ENCODE data around the gene STC2. TPM values are rescaled to one million over a fixed set of nuclear protein-coding genes. Genes with fewer than 3 reads are reported as not detected.

The STC2 gene
- total and polyA plus RNA-seq, 7 experiments from 2014 or later, result 28.3 TPM; not detected in 6

GRCh38 chr5:173296737-173297676, 31.2 kb downstream of the STC2 start:
- H3K4me1 Mint-ChIP-seq, result peaks cover 11 to 18% (median 13%) of the 10 kb centered on the region in 7 donors
- H3K36me3 Mint-ChIP-seq, result no peaks in the 10 kb centered on the region
- Histone ChIP-seq H3K27ac (ENCODE audit: low read depth, low read length) (no peak overlapping the region), H3K4me3 (ENCODE audit: low read length) (no peak overlapping the region), H3K27me3 (ENCODE audit: control insufficient read depth in 2 of 2, insufficient read depth in 2 of 2, low read length in 2 of 2) (no peaks in the 10 kb centered on the region), H3K36me3 (ENCODE audit: control insufficient read depth in 2 of 3, insufficient read depth in 3 of 3, low read length in 3 of 3) (no peaks in the 10 kb centered on the region), H3K9me3 (ENCODE audit: control insufficient read depth in 2 of 3, low read length in 3 of 3) (no peaks in the 10 kb centered on the region), H3K4me1 (ENCODE audit: control insufficient read depth in 2 of 2, insufficient read depth in 2 of 2, low read length in 2 of 2) (peaks cover 4 to 11% of the 10 kb centered on the region in 2 donors)
- POLR2A ChIA-PET, result no interaction called here
- no peak overlapping the region for H3K27ac Mint-ChIP-seq
- CTCF ChIA-PET, result interaction anchor here (1.3 kb wide), 1 partner anchor 9 kb away, joined by 3 read pairs; no protein-coding TSS in a partner anchor
- DNase-seq (no peak), ATAC-seq (no peak)
- intact Hi-C loops (cut with micrococcal nuclease), result loop anchor here in 1 of 2 donors (10.0 kb wide), 1 partner anchor 152 kb away; the partner anchor contains the start of gene BNIP1
- H3K27me3 Mint-ChIP-seq, result peaks cover 18 to 53% (median 31%) of the 10 kb centered on the region in 5 donors
- peaks cover 0 to 2% (median 0%) of the 10 kb centered on the region in 11 donors for H3K9me3 Mint-ChIP-seq
- H3K4me3 Mint-ChIP-seq, result no peak overlapping the region

GRCh38 chr5:173295796-173296195, 32.4 kb downstream of the STC2 start:
- intact Hi-C loops (cut with micrococcal nuclease), result loop anchor here (2.0 to 10.0 kb wide), 2 partner anchors 151 to 1641 kb away; partner anchors contain the start of gene BNIP1 (in 1 of the 2)
- H3K36me3 Mint-ChIP-seq, result no peaks in the 10 kb centered on the region
- no peak overlapping the region for H3K4me3 Mint-ChIP-seq
- H3K9me3 ChIP-seq (ENCODE audit: control insufficient read depth in 2 of 3, low read length in 3 of 3), result no peaks in the 10 kb centered on the region
- no peak overlapping the region for H3K27ac Mint-ChIP-seq
- H3K27me3 ChIP-seq (ENCODE audit: control insufficient read depth in 2 of 2, insufficient read depth in 2 of 2, low read length in 2 of 2), result no peaks in the 10 kb centered on the region
- no peaks in the 10 kb centered on the region for H3K9me3 Mint-ChIP-seq
- peaks cover 29 to 63% (median 43%) of the 10 kb centered on the region in 5 donors for H3K27me3 Mint-ChIP-seq
- ChIA-PET POLR2A (no interaction called here), CTCF (interaction anchor here (0.7 to 1.3 kb wide), 2 partner anchors 10 to 312 kb away, joined by 3 to 5 read pairs; partner anchors contain the start of gene ATP6V0E1)
- peaks cover 4 to 11% of the 10 kb centered on the region in 2 donors for H3K4me1 ChIP-seq (ENCODE audit: control insufficient read depth in 2 of 2, insufficient read depth in 2 of 2, low read length in 2 of 2)
- DNase-seq (no peak), ATAC-seq (no peak)
- no peak overlapping the region for H3K4me3 ChIP-seq (ENCODE audit: low read length)
- H3K27ac ChIP-seq (ENCODE audit: low read depth, low read length), result no peak overlapping the region
- H3K4me1 Mint-ChIP-seq, result peaks cover 11 to 18% (median 13%) of the 10 kb centered on the region in 7 donors
- H3K36me3 ChIP-seq (ENCODE audit: control insufficient read depth in 2 of 3, insufficient read depth in 3 of 3, low read length in 3 of 3), result no peaks in the 10 kb centered on the region

- H3K9me3 ChIP-seq (ENCODE audit: control insufficient read depth in 2 of 3, low read length in 3 of 3), result no peaks in the 10 kb centered on the region
- Mint-ChIP-seq H3K4me1 (peaks cover 11 to 18% (median 13%) of the 10 kb centered on the region in 7 donors), H3K27me3 (peaks cover 39 to 67% (median 51%) of the 10 kb centered on the region in 5 donors), H3K9me3 (peaks cover 0 to 2% (median 0%) of the 10 kb centered on the region in 11 donors), H3K4me3 (peak overlapping the region in 7 of 10 donors; percentile 71 to 88 (median 77)), H3K36me3 (no peaks in the 10 kb centered on the region), H3K27ac (no peak overlapping the region)
- ChIA-PET CTCF (interaction anchor here (0.7 to 1.0 kb wide), 3 partner anchors 323 to 693 kb away, joined by 3 read pairs; no protein-coding TSS in a partner anchor), POLR2A (no interaction called here)
- ATAC-seq (no peak), DNase-seq (no peak)
- no peak overlapping the region for H3K4me3 ChIP-seq (ENCODE audit: low read length)
- no peaks in the 10 kb centered on the region for H3K36me3 ChIP-seq (ENCODE audit: control insufficient read depth in 2 of 3, insufficient read depth in 3 of 3, low read length in 3 of 3)
- H3K4me1 ChIP-seq (ENCODE audit: control insufficient read depth in 2 of 2, insufficient read depth in 2 of 2, low read length in 2 of 2), result peaks cover 4 to 11% of the 10 kb centered on the region in 2 donors
- no peak overlapping the region for H3K27ac ChIP-seq (ENCODE audit: low read depth, low read length)
- intact Hi-C loops (cut with micrococcal nuclease), result loop anchor here (1.0 to 10.0 kb wide), 5 partner anchors 38 to 1642 kb away; partner anchors contain the start of genes BNIP1 (in 1 of the 2) and BOD1 (in 1 of the 2)
- H3K27me3 ChIP-seq (ENCODE audit: control insufficient read depth in 2 of 2, insufficient read depth in 2 of 2, low read length in 2 of 2), result no peaks in the 10 kb centered on the region
These were observed 33.4 kb downstream of the STC2 start for GRCh38 chr5:173294673-173295320.

- Mint-ChIP-seq H3K4me3 (peak overlapping the region; percentile 24 to 88 (median 75)), H3K27ac (no peak overlapping the region), H3K36me3 (no peaks in the 10 kb centered on the region), H3K27me3 (peaks cover 45 to 63% (median 52%) of the 10 kb centered on the region in 5 donors), H3K4me1 (peaks cover 11 to 18% (median 13%) of the 10 kb centered on the region in 7 donors), H3K9me3 (peaks cover 0 to 2% (median 0%) of the 10 kb centered on the region in 11 donors)
- H3K4me3 ChIP-seq (ENCODE audit: low read length), result peak overlapping the region; percentile 34
- H3K27ac ChIP-seq (ENCODE audit: low read depth, low read length), result no peak overlapping the region
- H3K4me1 ChIP-seq (ENCODE audit: control insufficient read depth in 2 of 2, insufficient read depth in 2 of 2, low read length in 2 of 2), result peaks cover 4 to 11% of the 10 kb centered on the region in 2 donors
- no peaks in the 10 kb centered on the region for H3K27me3 ChIP-seq (ENCODE audit: control insufficient read depth in 2 of 2, insufficient read depth in 2 of 2, low read length in 2 of 2)
- intact Hi-C loops (cut with micrococcal nuclease), result loop anchor here (1.0 to 10.0 kb wide), 5 partner anchors 38 to 1643 kb away; partner anchors contain the start of genes BNIP1 (in 1 of the 2) and BOD1 (in 1 of the 2)
- ChIA-PET POLR2A (no interaction called here), CTCF (interaction anchor here (0.5 to 1.1 kb wide), 5 partner anchors 324 to 1640 kb away, joined by 3 to 4 read pairs (median 3); no protein-coding TSS in a partner anchor)
- H3K9me3 ChIP-seq (ENCODE audit: control insufficient read depth in 2 of 3, low read length in 3 of 3), result no peaks in the 10 kb centered on the region
- ATAC-seq, result peak; percentile 78
- no peaks in the 10 kb centered on the region for H3K36me3 ChIP-seq (ENCODE audit: control insufficient read depth in 2 of 3, insufficient read depth in 3 of 3, low read length in 3 of 3)
- peak; percentile 34 to 75 (median 58) for DNase-seq
These were observed 34.2 kb downstream of the STC2 start for GRCh38 chr5:173293817-173294672.

- Mint-ChIP-seq H3K9me3 (peaks cover 0 to 2% (median 0%) of the 10 kb centered on the region in 11 donors), H3K4me3 (no peak overlapping the region), H3K4me1 (peaks cover 11 to 18% (median 13%) of the 10 kb centered on the region in 7 donors), H3K36me3 (no peaks in the 10 kb centered on the region), H3K27ac (no peak overlapping the region), H3K27me3 (peaks cover 59 to 71% (median 65%) of the 10 kb centered on the region in 5 donors)
- intact Hi-C loops (cut with micrococcal nuclease), result loop anchor here in 1 of 2 donors (10.0 kb wide), 1 partner anchor 147 kb away; the partner anchor contains the start of gene BNIP1
- no peak overlapping the region for H3K27ac ChIP-seq (ENCODE audit: low read depth, low read length)
- peaks cover 4 to 11% of the 10 kb centered on the region in 2 donors for H3K4me1 ChIP-seq (ENCODE audit: control insufficient read depth in 2 of 2, insufficient read depth in 2 of 2, low read length in 2 of 2)
- CTCF ChIA-PET, result interaction anchor here (0.6 to 1.1 kb wide), 3 partner anchors 40 to 275 kb away, joined by 3 to 10 read pairs (median 4); no protein-coding TSS in a partner anchor
- POLR2A ChIA-PET, result no interaction called here
- ATAC-seq (no peak), DNase-seq (no peak)
- no peak overlapping the region for H3K4me3 ChIP-seq (ENCODE audit: low read length)
- H3K36me3 ChIP-seq (ENCODE audit: control insufficient read depth in 2 of 3, insufficient read depth in 3 of 3, low read length in 3 of 3), result no peaks in the 10 kb centered on the region
- no peaks in the 10 kb centered on the region for H3K27me3 ChIP-seq (ENCODE audit: control insufficient read depth in 2 of 2, insufficient read depth in 2 of 2, low read length in 2 of 2)
- H3K9me3 ChIP-seq (ENCODE audit: control insufficient read depth in 2 of 3, low read length in 3 of 3), result no peaks in the 10 kb centered on the region
These were observed 36.2 kb downstream of the STC2 start for GRCh38 chr5:173291722-173292658.

Measured in naive thymus-derived CD4-positive, alpha-beta T cell (primary cell).